IPS DF 19.7 (cell line): Measurements from ENCODE around the gene TMTC1.
"Not testable (repeated sequence)": the region's sequence is repeated elsewhere in the genome, so short reads cannot be mapped to it uniquely, and the experiment has no call there.

Experiments
- DNase-seq: peaks from one replicate; pipeline ENCODE4 v3.0.0-alpha.2; 2013; ENCODE audit warnings: low read depth, low spot score

Gene TMTC1

GRCh38 chr12:29572938-29573337 lies 210.8 kb downstream of the TMTC1 start:
- no peak for DNase-seq

DNA sequence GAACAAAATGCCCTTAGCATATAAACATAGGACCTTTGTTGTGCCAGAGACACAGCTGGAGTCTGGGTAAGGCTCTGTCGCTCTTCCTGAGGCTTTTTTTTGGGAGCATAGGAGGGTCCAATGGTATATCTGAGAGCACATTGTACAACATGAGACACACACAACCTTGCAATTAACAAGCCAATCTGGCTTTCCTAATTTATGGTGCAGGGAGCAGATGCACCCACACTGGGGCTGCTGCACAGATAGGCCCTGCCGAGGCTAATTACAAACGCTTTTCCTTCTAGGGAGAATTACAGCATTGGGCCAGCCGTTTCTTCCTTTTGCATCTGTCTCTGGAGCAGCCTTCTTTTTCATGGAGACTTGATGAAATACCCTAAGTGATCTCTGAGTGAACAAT lies 211.3 kb downstream of the TMTC1 start:
- no peak for DNase-seq

- DNase-seq = no peak
Observed at GRCh38 chr12:29569132-29569757, 214.5 kb downstream of the TMTC1 start.

DNA sequence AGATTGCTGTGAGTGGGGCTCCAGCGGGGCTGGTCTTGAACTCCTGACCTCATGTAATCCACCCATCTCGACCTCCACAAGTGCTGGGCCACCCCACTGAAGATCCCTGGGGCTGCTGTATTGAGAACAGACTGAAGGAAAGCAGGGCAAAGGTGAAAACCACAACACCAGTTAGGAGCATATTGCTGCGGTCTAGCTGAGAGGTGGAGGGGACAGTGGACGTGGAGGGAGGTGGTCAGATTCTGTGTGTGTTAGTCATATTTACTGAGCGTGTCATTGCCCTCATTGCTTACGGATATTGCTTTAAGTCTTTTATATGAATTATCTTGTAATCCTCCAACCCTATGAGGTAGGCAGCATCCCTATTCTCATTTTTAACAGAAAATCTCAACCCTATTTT lies 217.3 kb downstream of the TMTC1 start:
- no peak for DNase-seq

- no peak for DNase-seq
Observed at GRCh38 chr12:29565727-29566126, 218.0 kb downstream of the TMTC1 start.

GRCh38 chr12:29564925-29565324 lies 218.8 kb downstream of the TMTC1 start:
- DNase-seq = no peak

DNA sequence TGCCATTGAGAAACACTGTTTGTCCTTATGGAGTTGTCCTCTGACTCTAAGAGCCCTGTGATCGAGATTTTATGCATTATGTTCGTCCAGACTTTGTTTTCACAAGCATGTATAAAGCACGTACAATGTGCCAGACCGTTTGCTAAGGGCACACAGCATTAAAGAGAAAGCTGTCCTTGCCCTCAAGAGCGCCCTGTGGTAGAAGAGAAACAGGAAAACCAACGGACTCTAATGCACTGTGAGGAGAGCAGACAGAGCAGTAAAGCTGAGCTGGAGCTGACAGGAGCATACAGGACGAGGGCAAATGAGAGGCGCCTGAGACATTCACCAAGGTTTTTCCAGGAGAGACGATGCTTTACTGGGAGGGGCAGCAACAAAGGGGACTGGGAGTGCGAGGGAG lies 220.1 kb downstream of the TMTC1 start:
- no peak for DNase-seq

GRCh38 chr12:29563071-29563470 lies 220.7 kb downstream of the TMTC1 start:
- DNase-seq = no peak

DNA sequence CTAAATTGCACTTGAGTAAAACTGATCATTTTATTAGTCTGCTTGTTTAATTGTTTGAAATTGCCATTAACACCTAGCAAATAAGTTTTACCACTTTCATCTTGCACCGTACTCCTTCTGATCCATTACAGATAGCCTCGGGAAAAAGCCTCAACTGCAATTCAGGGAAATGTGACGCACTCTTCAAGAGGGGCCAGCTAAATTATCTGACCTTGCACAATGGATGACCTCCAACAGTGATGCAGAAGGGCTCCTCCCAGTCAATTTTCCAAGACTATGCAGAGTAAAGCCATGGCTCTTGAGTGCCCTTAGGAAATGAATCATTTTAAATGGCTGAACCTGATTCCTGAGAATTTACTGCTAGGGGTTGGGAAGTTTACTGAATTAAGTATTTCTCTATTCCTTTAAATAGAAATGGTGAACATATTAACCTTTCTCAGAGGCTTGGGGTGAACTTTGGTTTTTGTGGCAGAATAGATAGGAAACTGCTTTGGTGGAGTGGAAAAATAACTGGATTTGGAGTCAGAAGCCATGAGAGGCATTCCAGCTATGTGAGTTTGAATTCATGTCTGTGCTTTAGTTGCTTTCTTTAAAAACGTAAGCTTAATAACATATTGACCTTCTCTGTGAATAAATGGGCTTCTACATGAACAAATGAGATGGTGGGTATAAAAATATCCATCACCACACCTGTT lies 221.5 kb downstream of the TMTC1 start:
- no peak for DNase-seq

DNA sequence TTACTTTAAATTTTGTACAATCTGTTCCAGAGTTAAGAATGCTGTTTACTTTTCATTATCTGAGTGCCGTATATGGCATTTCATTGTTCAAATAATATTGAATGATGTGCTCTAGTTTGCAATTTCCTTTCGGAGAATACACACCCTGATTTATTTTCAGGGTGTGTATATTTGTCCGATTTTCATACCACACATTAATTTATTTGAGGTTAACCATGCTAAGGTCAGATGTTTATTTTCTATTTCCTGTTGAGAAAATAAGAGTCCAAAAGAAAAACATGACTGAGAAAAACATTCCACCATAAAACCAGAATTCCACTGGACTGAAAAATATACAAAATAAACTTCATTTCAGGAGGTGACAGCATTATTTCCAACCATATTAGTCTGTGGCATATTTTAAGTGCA lies 222.1 kb downstream of the TMTC1 start:
- DNase-seq = no peak

GRCh38 chr12:29559198-29559597 lies 224.5 kb downstream of the TMTC1 start:
- DNase-seq = no peak

- no peak for DNase-seq
Observed at GRCh38 chr12:29556363-29556762, 227.4 kb downstream of the TMTC1 start.

DNA sequence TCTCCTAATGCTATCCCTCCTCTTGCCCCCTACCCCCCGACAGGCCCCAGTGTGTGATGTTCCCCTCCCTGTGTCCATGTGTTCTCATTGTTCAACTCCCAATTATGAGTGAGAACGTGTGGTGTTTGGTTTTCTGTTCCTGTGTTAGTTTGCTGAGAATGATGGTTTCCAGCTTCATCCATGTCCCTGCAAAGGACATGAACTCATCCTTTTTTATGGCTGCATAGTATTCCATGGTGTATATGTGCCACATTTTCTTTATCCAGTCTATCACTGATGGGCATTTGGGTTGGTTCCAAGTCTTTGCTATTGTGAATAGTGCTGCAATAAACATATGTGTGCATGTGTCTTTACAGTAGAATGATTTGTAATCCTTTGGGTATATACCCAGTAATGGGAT lies 228.3 kb downstream of the TMTC1 start:
- DNase-seq = not testable (repeated sequence)

DNA sequence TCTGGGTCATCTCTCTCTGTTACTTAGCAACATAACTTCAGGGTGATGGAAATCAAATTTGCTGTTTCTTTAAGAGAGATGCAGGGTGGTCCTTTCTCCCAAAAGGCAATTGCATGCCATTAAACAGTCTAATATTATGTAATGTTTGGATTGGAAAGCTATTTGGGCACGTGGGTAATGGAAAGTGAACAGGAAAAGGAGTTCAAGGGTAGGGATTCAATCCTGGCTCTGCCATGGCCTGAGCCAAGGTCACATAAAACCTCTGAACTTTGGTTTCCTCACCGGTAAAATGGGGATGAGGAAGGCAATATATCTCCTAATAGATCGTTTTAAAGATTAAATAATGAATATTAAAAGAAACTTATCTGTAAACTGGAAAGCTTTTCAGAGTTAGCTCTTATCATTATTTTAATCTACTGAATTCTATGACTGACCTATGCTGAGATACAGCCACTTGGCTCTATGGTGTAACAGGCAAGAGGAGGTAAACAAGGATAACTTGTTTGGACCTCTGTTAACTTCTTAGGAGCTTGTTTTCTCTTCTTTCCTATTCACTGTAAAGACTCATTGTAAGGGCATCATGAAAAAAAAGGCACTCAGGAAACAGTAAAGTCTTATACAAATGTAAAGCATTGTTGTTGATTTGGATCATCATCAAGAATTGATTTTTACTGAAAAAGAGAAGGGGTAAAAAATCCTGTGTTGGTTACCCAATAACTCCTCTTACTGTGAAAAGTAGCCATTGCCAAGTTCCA lies 230.6 kb downstream of the TMTC1 start:
- no peak for DNase-seq

DNA sequence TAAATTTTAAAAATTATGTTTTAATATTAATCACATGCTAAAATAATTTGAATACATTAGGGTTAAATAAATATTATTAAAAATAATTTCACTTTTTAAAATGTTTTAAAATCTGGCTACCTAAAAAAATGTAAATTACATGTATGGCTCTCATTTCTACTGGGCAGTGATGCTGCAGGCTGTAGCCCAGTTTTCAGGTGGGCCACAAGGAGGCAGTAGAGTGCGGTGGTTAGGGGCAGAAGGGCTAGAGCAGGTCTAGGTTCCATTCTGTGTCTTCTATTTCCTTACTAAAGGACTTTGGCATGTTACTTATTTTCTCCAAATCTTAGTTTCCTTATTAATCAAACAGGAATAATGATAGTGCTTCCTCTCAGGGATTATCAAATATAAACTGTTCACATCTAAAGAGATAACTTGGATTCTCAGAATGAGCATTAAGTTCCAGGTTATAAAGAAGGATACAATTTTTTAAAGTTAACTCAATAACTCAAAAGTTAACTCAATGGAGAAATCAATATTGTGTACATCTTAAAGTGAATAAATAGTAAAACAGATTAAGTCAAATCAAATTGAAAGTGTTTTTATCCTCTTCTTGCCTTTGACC lies 231.3 kb downstream of the TMTC1 start:
- DNase-seq = no peak

DNA sequence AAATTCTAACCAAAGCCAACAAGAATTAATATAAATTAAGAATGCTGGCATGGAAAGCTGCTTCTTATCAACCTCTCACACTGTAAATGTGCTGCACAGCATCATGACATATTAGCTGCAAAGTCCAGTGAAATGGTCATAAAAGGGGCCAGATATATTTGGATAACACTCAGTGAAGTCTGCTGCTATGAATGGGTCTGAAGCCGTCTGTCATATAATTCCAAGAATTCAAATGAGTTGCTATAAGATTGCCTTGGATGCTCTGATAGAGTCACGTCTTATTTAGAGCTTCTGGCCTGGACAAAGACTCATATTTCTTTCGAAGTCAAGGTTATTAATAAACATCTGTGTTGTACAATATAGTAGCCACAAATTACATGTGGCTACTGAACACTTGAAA lies 231.9 kb downstream of the TMTC1 start:
- no peak for DNase-seq

DNA sequence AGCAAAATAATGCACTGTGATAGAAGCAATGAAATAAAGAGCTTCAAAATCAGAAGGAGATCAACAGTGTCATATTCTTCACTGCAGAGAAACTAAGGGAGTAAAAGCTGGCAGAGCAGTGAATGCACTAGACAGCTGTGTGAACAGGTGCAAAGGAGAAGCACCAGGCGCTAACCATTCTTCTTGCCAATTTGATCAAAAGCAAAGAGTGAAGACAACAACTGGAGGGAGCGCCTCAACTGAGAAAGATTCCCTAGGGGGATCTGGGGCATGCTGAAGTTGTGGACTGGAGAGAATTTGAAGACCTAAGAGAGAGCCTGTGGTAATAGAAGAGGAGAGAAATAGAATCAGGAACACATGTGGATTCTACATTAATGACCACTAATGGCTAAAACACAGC lies 235.9 kb downstream of the TMTC1 start:
- no peak for DNase-seq

- DNase-seq = no peak
Observed at GRCh38 chr12:29547151-29547632, 236.6 kb downstream of the TMTC1 start.

GRCh38 chr12:29546000-29546399 lies 237.7 kb downstream of the TMTC1 start:
- no peak for DNase-seq

GRCh38 chr12:29545102-29545467 lies 238.7 kb downstream of the TMTC1 start:
- DNase-seq = no peak

- no peak for DNase-seq
Observed at GRCh38 chr12:29544428-29545101, 239.2 kb downstream of the TMTC1 start.

DNA sequence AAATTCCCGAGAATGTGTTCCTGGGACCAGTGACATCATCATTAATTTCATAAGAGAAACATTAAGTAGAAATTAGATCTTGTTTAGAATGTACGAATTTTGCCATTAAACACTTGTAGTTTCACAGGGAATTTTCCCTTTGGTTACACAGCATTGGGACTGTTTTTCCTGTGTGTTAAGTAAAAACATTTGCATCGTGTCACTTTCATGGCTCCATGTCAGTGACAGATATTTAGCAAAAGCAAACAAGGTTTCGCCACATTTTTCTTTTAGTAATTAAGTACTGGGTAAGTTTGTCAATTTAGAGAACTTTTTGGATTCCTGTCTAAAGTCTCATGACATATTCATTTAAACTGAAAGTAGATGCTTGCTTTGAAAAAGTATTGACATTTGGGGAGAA lies 240.7 kb downstream of the TMTC1 start:
- DNase-seq = no peak
